Urinary bladder (tissue), 4 donors: ENCODE measurements around the gene FANCD2. TPM values are rescaled to one million over a fixed set of nuclear protein-coding genes. Genes with fewer than 3 reads are reported as not detected.
"Not testable (repeated sequence)": the region's sequence is repeated elsewhere in the genome, so short reads cannot be mapped to it uniquely, and the experiment has no call there.

ENCODE experiments used
- DNase-seq: peaks from one replicate; pipeline ENCODE4 v3.0.0-alpha.2; 2015; ENCODE audit errors: extremely low spot score
- H3K27ac ChIP-seq: one replicate; pipeline ENCODE4 v1.5.1; 2013; ENCODE audit warnings: low read depth, mild to moderate bottlenecking, moderate library complexity
- H3K36me3 ChIP-seq: one replicate; pipeline ENCODE4 v1.6.1; 2013; ENCODE audit warnings: mild to moderate bottlenecking, moderate library complexity; ENCODE audit not compliant: insufficient read depth
- H3K4me1 ChIP-seq: one replicate; pipeline ENCODE4 v1.6.1; 2013; ENCODE audit warnings: mild to moderate bottlenecking, moderate library complexity; ENCODE audit not compliant: insufficient read depth
- H3K4me3 ChIP-seq: one replicate; pipeline ENCODE4 v1.5.1; 2013; ENCODE audit warnings: low read depth, low read length
- WGBS: extraction: QIAGEN DNeasy Blood & Tissue Kit; methylation state at CpG from one replicate; pipeline ENCODE4 v1.1.7; 2013; 5-methylcytosine and 5-hydroxymethylcytosine counted together
- polyA plus RNA-seq: library from polyadenylated mRNA; stranded (reverse); fragments of 200-250 nt; gene quantifications from one replicate; pipeline ENCODE4 v1.2.3, GENCODE V29; 2013
- total RNA-seq: library from RNA; depleted of rRNA; stranded (reverse); fragments of >200 nt; gene quantifications from one replicate; pipeline ENCODE4 v1.2.3, GENCODE V29; 2014
- donor health status: healthy with polysubstance abuse.
- donor health status: healthy.

FANCD2 gene
- total and polyA plus RNA-seq, 2 donors = 1.7 to 12.1 TPM

DNA sequence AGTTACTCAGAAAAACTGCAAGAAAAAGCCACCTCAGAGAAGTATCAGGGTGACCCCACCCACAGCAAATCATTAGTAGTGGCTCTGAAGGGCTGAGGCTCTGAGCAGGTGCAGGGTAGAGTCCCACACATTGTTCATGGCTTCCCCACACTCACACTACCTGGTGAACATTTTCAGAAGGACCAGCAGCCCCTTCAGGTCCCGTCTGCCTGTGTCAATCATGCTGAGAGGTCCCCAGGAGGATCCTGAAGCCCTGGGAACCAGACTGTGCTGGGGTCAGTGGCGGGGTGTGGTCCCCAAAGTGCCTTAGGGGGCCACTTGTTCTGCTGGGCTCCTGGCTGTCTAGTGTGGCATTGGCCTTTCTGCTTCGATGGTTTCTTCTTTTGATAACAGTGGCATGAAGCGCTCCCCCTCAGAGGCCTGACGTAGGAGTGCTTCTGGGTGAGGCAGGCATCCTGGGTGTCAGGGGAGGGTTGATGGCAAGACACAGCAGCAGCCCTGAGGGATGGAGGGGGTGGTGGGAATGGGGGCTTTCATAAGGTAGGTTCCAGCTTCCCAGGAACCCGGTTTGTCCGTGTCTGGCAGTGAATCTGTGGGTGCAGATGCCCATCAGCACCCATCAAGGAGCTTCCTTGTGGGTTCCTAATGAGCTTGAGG lies 19.0 kb upstream of the FANCD2 start:
- WGBS = 84% methylated on average over 7 of the region's 7 CpGs
- Histone ChIP-seq H3K4me1 (no peaks in the 10 kb centered on the region), H3K36me3 (no peaks in the 10 kb centered on the region), H3K27ac (no peak overlapping the region), H3K4me3 (no peak overlapping the region)
- DNase-seq = no peak

DNA sequence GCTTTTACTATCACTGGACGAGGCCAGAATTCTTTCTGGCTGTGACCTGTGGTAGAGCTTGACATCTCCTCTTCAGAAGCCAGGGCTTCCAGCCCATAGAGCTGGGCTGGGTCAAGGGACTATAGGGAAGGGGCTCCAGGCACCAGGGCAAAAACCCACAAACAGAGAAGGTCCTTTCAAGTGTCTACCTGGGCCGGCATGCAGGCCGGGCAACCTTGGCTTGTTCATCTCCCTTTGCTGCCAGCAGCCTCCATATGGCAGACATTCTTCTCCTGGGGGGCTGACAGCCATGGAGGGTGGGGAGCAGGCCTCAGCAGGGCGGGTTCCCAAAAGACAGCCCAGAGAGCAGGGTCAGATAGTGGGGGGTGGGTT lies 18.0 kb upstream of the FANCD2 start:
- H3K36me3 ChIP-seq, DNase-seq, H3K27ac ChIP-seq, H3K4me3 ChIP-seq, H3K4me1 ChIP-seq: not testable (repeated sequence)
- 74% methylated on average over 4 of the region's 4 CpGs for WGBS

DNA sequence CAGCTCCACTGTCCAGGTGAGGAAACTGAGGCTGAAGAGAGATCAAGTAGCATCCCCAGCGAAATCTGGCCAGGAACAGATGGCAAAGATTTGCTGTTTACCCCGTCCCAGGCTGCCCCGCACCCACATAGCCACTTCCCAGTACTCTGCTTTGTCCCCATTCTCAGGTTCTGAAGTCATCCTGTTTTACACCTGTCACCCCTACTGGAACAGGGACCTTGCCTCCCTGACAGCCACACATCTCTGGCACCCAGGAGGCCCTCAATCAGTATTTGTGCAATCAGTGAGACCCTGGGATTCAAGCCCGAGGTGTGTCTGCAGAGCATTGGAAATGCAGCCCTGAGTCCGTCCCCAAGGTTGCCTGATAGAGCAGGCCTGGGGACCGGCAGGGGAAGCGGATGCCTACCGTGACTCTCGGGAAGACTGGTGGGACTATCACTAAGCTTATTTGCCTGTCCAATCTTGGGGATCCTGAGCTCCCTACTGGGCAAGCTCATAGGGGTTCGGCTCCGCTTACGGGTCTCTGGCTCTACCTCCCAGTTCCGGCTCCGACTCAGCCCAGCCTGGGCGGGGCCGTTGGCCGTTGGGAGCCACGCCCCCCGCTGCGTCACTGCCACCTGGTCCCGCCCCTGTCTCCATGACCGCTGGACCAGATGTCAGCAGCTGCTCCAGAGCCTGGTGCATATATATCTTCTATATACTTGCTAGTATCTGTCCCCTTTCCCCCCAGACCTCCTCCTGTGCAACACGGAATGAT lies 17.5 kb upstream of the FANCD2 start:
- peak overlapping the region; percentile 2 for H3K4me3 ChIP-seq
- H3K4me1 ChIP-seq = no peaks in the 10 kb centered on the region
- no peak overlapping the region for H3K27ac ChIP-seq
- no peaks in the 10 kb centered on the region for H3K36me3 ChIP-seq
- 7% methylated on average over 23 of the region's 23 CpGs for WGBS
- peak; percentile 62 for DNase-seq

DNA sequence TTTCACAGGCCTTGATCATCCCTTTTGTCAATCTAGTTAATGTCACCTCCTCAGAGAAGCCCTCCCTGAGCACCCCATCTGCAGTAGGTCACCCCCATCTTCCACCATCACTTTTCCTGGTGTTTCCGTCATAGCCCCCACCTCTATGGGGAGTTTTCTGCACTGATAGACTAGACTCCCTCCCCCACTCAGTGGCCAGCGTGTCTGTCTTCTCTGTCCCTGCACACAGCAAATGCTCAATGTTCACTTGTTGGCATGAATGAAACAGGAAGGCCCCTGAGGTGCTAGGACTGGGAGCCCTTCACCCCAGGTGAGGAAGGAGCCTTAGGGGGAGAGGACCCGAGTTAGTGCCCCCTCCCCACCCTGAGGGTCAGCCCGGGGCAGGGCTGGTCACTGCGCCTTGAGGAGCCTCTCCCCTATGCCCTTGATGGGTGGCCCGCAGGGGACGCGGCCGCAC lies 15.8 kb upstream of the FANCD2 start:
- H3K36me3 ChIP-seq = no peaks in the 10 kb centered on the region
- 3% methylated on average over 9 of the region's 9 CpGs for WGBS
- no peak overlapping the region for H3K27ac ChIP-seq

DNA sequence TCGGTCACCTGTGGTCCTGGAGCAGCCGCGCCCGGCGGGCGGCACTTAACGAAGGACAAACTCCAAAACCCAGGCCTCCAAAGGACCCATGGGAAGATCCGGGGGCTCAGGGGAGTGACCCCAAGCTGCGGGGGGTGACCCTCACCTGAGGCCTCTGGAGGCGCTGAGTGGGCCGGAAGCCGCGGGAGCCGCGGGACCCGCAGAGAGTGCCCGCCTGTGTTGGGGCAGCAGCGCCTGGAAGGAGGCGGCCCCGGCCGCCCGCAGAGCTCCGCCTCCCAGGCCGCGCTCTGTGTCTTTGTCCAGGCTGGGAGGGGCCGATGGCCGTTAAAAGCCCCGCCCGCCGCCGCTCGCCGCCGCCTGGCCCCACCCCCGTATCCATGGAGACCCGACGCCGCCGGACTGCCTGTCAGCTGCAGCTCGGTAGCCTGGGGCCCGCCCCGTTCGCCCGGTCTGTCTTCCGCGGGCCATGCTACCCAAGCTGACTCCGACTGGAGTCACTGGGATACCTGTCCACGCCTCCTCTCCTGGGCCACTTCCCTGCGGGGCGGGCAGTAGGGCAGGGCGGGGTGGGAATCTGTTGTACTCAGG lies 15.3 kb upstream of the FANCD2 start:
- DNase-seq = peak; percentile 53
- Histone ChIP-seq H3K4me3 (peak overlapping the region; percentile 49), H3K4me1 (no peaks in the 10 kb centered on the region), H3K36me3 (no peaks in the 10 kb centered on the region), H3K27ac (no peak overlapping the region)
- under 1% methylated on average over 51 of the region's 51 CpGs for WGBS

More for the DNA sequence above, 15.8 kb upstream of the FANCD2 start:
- Histone ChIP-seq H3K4me1 (no peaks in the 10 kb centered on the region), H3K4me3 (peak overlapping the region; percentile 49)
- no peak for DNase-seq

DNA sequence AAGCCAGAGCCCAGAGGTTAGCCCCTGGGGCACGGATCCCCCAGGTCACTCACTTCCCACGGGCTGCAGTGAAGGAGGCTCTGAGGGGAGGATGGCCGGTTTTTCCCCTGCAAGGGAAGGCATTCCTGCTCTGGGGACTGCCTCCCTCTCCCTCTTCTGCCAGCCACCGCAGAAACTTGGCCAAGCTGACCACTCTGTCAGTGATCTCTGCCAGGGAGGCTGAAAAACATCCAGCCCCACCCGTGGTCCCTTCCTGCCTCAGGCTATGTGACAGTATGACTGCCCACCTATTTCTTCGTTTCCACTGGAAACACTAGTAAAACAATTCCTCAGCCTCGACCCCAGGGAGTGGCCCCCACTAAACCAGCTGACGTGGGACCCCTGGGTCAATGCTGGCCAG lies 14.6 kb upstream of the FANCD2 start:
- Histone ChIP-seq H3K27ac (no peak overlapping the region), H3K4me3 (no peak overlapping the region), H3K36me3 (no peaks in the 10 kb centered on the region), H3K4me1 (no peaks in the 10 kb centered on the region)
- 28% methylated on average over 8 of the region's 8 CpGs for WGBS
- DNase-seq = no peak

DNA sequence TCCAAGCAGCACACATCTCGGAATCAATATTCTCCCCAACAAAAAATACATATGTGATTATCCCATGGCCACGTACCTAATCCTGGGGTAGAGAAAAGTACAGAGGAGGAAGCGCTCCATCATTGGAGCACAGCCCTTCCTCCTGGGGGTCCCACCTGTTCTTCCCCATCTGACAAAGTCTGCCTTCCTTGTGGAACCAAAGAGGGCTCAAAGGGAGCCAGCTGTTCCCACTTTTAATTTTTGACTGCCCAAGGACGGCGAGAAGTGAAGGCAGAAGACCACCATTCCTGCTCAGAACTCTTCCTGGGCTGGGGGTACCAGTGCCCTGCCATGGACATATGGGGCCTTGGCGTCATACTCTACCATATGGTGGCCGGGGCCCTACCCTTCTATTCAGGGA lies 14.1 kb upstream of the FANCD2 start:
- no peak overlapping the region for H3K4me3 ChIP-seq
- H3K27ac ChIP-seq = no peak overlapping the region
- no peaks in the 10 kb centered on the region for H3K4me1 ChIP-seq
- DNase-seq = no peak
- H3K36me3 ChIP-seq = no peaks in the 10 kb centered on the region
- 91% methylated on average over 7 of the region's 7 CpGs for WGBS

DNA sequence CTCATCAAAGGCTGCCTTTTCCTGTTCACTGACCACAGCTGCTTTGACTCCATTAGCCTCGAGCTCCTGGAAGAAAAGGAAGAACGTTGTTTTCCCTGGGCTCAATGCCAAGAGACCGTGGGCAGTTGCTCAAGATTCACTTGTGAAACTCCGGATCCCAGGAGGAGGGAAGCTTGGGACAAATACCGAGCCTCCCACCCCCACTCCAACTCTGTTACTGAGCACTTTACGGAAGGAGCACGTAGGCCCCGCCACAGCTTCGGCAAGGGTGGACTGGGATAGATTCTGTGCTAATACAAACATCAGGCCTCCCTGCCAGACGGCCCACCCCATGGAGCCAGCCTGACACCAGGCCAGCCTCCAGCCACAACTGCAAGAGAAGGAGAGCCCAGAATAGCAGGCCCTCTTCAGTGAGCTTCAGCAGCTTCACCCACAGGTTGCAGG lies 10.8 kb upstream of the FANCD2 start:
- 6% methylated on average over 10 of the region's 10 CpGs for WGBS
- H3K4me3 ChIP-seq = no peak overlapping the region
- peak overlapping the region; percentile 83 for H3K27ac ChIP-seq
- no peaks in the 10 kb centered on the region for H3K4me1 ChIP-seq
- no peaks in the 10 kb centered on the region for H3K36me3 ChIP-seq
- DNase-seq = peak; percentile 66

DNA sequence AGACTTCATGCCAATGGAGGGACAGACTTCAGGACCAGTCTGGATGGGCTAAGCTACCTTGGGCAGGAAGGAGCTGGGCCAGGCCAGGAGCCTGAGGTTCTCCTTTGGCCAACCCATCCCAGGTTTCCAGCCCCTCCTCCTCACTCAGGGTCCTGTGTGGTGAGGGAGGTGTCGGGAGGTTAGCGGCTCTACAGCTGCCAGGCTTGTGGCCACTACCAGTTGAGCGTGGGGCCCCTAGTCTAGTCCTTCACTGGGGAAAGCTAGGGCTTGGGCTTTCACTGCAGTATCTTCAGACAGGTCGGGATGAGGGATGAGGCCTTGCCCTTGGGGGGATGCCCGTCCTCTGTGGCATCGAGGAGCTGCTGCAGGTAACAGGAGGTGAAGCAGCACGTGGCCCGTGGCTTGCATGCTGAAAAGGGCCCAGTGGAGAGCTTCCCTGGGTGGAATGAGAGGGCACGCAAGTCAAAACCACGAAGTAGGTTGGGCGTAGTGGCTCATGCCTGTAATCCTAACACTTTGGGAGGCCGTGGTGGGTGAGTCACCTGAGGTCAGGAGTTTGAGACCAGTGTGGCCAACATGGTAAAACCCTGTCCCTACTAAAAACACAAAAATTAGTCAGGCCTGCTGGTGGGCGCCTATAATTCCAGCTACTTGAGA lies 8.5 kb upstream of the FANCD2 start:
- Histone ChIP-seq H3K4me3 (no peak overlapping the region), H3K27ac (no peak overlapping the region), H3K36me3 (no peaks in the 10 kb centered on the region), H3K4me1 (no peaks in the 10 kb centered on the region)
- no peak for DNase-seq
- WGBS = 93% methylated on average over 13 of the region's 13 CpGs

DNA sequence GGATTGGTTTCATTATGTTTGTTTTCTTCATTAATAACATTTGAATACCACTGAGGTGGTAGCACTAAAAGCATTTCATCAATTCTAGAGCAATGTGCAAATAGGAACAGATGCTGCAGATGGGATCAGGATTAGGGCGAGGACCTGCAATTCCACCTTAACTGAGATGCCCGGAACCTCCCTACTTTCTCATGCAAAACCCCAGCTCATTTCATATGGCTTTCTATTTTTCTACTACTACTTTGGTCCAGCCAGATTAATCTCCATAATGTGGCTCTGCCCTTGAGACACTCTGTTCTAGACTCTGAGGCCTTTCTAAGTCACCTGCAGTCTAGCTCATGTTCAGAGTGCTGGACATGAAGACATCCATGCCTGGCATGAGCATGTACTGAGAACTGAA lies 7.4 kb upstream of the FANCD2 start:
- H3K27ac ChIP-seq, H3K4me3 ChIP-seq, DNase-seq, H3K36me3 ChIP-seq, H3K4me1 ChIP-seq: not testable (repeated sequence)
- 96% methylated on average over 2 of the region's 2 CpGs for WGBS

DNA sequence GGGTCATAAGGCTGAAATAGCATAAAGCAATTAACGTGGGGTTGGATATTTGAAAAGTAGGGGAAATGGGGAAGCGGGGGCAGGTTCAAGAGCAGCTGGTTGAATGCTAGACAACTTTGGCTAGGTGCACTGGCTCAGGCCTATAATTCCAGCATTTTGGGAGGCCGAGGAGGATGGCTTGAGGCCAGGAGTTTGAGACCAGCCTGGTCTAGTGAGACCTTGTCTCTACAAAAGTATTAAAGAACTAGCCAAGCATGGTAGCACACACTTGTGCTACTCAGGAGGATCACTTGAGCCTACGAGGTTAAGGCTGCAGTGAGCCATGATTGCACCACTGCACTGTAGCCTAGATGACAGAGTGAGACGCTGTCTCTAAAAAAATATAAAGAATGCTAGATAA lies 6.9 kb upstream of the FANCD2 start:
- no peak for DNase-seq
- no peak overlapping the region for H3K4me3 ChIP-seq
- H3K36me3 ChIP-seq = no peaks in the 10 kb centered on the region
- no peaks in the 10 kb centered on the region for H3K4me1 ChIP-seq
- WGBS = 84% methylated on average over 5 of the region's 5 CpGs
- H3K27ac ChIP-seq = no peak overlapping the region

DNA sequence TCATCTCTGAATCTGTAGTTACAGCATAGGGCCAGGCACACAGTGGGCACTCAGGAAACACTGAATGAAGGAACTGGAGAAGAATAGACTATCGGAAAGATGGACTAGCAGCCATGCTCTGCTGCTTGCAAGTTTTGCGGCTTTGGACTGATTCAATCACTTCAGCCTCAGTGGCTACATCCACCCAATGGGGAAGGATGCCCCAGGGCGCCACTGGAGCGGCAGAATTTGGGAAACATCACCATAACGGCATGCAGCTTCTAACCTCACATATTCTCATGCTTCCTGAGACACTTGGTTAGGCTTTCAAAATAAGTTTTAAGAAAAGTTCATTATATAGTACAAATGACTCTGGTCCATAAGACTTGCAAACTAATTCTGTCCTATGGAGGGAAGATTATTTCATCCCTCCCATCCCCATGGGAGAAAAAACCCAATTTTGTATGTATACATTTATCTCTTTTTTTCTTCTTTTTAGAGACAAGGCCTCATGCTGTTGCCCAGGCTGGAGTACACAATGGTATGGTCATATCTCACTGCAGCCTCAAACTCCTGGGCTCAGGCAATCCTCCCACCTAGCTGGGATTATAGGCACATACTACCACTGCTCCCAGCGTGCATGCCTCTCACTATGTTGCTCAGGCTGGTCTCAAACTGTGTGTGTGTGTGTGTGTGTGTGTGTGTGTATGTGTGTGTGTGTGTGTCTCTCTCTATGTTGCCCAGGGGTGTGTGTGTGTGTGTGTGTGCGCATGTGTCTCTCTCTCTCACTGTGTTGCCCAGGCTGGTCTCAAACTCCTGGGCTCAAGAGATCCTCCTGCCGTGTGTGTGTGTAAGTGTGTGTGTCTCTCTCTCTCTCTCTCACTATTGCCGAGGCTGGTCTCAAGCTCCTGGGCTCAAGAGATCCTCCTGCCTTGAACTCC lies 4.1 kb upstream of the FANCD2 start:
- H3K4me1 ChIP-seq = peaks cover 3% of the 10 kb centered on the region
- no peak for DNase-seq
- H3K4me3 ChIP-seq = no peak overlapping the region
- no peak overlapping the region for H3K27ac ChIP-seq
- no peaks in the 10 kb centered on the region for H3K36me3 ChIP-seq
- 92% methylated on average over 9 of the region's 9 CpGs for WGBS
